CD1c-positive myeloid dendritic cell (primary cell): ENCODE results near the gene EFCAB11.

Source experiments
- DNase-seq: peaks from one replicate; pipeline ENCODE4 v3.0.0-alpha.2; 2016; ENCODE audit errors: extremely low spot score

The EFCAB11 gene

GRCh38 chr14:89866458-89866857 is 88.1 kb downstream of the EFCAB11 start:
- DNase-seq = no peak

GRCh38 chr14:89865153-89865552 is 89.4 kb downstream of the EFCAB11 start:
- DNase-seq = no peak

- no peak for DNase-seq
Observed at GRCh38 chr14:89862856-89863255, 91.7 kb downstream of the EFCAB11 start.

GRCh38 chr14:89861630-89862029 is 92.9 kb downstream of the EFCAB11 start:
- DNase-seq = no peak

GRCh38 chr14:89858089-89858488 is 96.4 kb downstream of the EFCAB11 start:
- DNase-seq = no peak

GRCh38 chr14:89856871-89857345 is 97.6 kb downstream of the EFCAB11 start:
- no peak for DNase-seq

- DNase-seq = no peak
Observed at GRCh38 chr14:89855961-89856656, 98.4 kb downstream of the EFCAB11 start.

GRCh38 chr14:89853936-89854693 is 100.4 kb downstream of the EFCAB11 start:
- no peak for DNase-seq

GRCh38 chr14:89851106-89851505 is 103.4 kb downstream of the EFCAB11 start:
- no peak for DNase-seq

- no peak for DNase-seq
Observed at GRCh38 chr14:89849931-89850330, 104.6 kb downstream of the EFCAB11 start.

- DNase-seq = no peak
Observed at GRCh38 chr14:89848165-89848564, 106.4 kb downstream of the EFCAB11 start.

GRCh38 chr14:89845346-89845745 is 109.2 kb downstream of the EFCAB11 start:
- no peak for DNase-seq

GRCh38 chr14:89844508-89844907 is 110.0 kb downstream of the EFCAB11 start:
- DNase-seq = no peak

- DNase-seq = no peak
Observed at GRCh38 chr14:89842837-89843236, 111.7 kb downstream of the EFCAB11 start.

GRCh38 chr14:89841851-89842250 is 112.7 kb downstream of the EFCAB11 start:
- DNase-seq = no peak

- no peak for DNase-seq
Observed at GRCh38 chr14:89836830-89837469, 117.6 kb downstream of the EFCAB11 start.

GRCh38 chr14:89833661-89834060 is 120.9 kb downstream of the EFCAB11 start:
- DNase-seq = no peak

GRCh38 chr14:89833120-89833532 is 121.4 kb downstream of the EFCAB11 start:
- no peak for DNase-seq

GRCh38 chr14:89828471-89829165 is 125.9 kb downstream of the EFCAB11 start:
- DNase-seq = no peak

- peak; percentile 4 for DNase-seq
Observed at GRCh38 chr14:89827265-89827664, 127.3 kb downstream of the EFCAB11 start.

- DNase-seq = no peak
Observed at GRCh38 chr14:89826596-89826995, 127.9 kb downstream of the EFCAB11 start.

GRCh38 chr14:89823743-89824142 is 130.8 kb downstream of the EFCAB11 start:
- DNase-seq = no peak
